ENCODE measurements around the gene TWF2. TPM values are rescaled to one million over a fixed set of nuclear protein-coding genes. Genes with fewer than 3 reads are reported as not detected.

The TWF2 gene
- total RNA-seq, 4 donors from 2014 or later, result 50.4 to 129 (median 122) TPM

- no peak for TF ChIP-seq CTCF (IDR thresholded peaks at IDR 0.05; ENCODE audit: low read depth)
These were observed 10.1 kb downstream of the TWF2 start for GRCh38 chr3:52228751-52229291.

- no peak for TF ChIP-seq CTCF (IDR thresholded peaks at IDR 0.05; ENCODE audit: low read depth)
These were observed 10.7 kb downstream of the TWF2 start for GRCh38 chr3:52228266-52228665.

GRCh38 chr3:52227766-52228165 is 11.2 kb downstream of the TWF2 start:
- no peak for TF ChIP-seq CTCF (IDR thresholded peaks at IDR 0.05; ENCODE audit: low read depth)

- no peak for TF ChIP-seq CTCF (IDR thresholded peaks at IDR 0.05; ENCODE audit: low read depth)
These were observed 11.8 kb downstream of the TWF2 start for GRCh38 chr3:52227117-52227516.

- no peak for TF ChIP-seq CTCF (IDR thresholded peaks at IDR 0.05; ENCODE audit: low read depth)
These were observed 12.6 kb downstream of the TWF2 start for GRCh38 chr3:52226229-52226817.

GRCh38 chr3:52225452-52226228 is 13.3 kb downstream of the TWF2 start, which contains the start of gene TLR9:
Gene TLR9, minus strand, starts transcription at chr3:52225645. Its CDS starts 116 bp downstream, at chr3:52225529.
- no peak for TF ChIP-seq CTCF (IDR thresholded peaks at IDR 0.05; ENCODE audit: low read depth)
